Measurements from ENCODE around the gene LRMDA. TPM values are rescaled to one million over a fixed set of nuclear protein-coding genes. Genes with fewer than 3 reads are reported as not detected.

LRMDA gene
- total and polyA plus RNA-seq, 2 of the 13 experiments (the other 11 are each of a cell fraction or from before 2014, with no cell fraction given) = 13.4 to 22.0 TPM

DNA sequence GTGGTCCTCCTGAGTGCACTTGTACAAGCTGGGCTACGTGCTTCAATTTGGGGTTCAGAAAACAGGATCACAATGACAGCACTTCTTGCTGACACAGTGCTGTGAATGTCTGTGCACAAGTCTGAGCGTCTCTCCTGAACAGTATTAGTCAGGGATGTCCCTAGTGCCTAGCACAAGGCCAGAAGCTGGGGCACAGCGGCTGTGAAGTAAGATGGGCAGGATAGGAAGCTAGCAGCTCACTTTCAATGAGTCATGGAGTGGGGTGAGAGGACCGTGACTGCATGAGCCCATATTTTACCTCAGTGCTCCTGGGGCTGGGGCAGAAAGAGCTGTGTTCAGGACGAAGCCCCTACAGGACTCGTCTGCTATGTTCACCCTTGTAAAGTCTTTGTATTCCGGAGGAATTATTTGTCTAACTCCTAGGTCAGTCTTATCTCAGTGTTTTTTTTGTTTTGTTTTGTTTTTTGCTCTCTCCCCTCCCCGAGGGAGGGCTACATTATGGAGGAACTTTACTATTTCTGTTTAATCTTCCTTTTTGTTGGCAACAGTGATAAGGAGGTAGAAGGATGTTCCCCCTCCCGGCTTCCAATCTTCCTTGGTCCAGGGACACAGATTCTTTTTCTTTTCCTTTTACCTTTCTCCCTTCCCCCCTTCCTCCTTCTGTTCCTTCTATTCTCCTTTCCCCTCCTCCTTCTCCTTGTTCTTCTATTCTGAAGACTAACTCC lies 2.8 kb upstream of the LRMDA start (continued):
- no peak for TF ChIP-seq KAT2B (IDR thresholded peaks at IDR 0.05; ENCODE audit: borderline replicate concordance, low read depth, low read length)
- TF ChIP-seq NFE2 (CRISPR knock-in tag; IDR thresholded peaks at IDR 0.05) = no peak
- TF ChIP-seq, protein P1, sequence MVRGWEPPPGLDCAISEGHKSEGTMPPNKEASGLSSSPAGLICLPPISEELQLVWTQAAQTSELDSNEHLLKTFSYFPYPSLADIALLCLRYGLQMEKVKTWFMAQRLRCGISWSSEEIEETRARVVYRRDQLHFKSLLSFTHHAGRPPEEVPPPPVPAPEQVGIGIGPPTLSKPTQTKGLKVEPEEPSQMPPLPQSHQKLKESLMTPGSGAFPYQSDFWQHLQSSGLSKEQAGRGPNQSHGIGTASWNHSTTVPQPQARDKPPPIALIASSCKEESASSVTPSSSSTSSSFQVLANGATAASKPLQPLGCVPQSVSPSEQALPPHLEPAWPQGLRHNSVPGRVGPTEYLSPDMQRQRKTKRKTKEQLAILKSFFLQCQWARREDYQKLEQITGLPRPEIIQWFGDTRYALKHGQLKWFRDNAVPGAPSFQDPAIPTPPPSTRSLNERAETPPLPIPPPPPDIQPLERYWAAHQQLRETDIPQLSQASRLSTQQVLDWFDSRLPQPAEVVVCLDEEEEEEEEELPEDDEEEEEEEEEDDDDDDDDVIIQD (CRISPR knock-in tag; IDR thresholded peaks at IDR 0.05; ENCODE audit: low read depth) = peak; percentile 29; the same call in 1 of the 2 replicates
- TF ChIP-seq MED1 (CRISPR knock-in tag; IDR thresholded peaks at IDR 0.05) = 0 out of 2 replicates have a peak, but pooled peaks have one; percentile 12
- TF ChIP-seq SAP130 (CRISPR knock-in tag; IDR thresholded peaks at IDR 0.05; ENCODE audit: low read depth) = peak; percentile 19; the same call in 1 of the 2 replicates
- TF ChIP-seq, protein P2, sequence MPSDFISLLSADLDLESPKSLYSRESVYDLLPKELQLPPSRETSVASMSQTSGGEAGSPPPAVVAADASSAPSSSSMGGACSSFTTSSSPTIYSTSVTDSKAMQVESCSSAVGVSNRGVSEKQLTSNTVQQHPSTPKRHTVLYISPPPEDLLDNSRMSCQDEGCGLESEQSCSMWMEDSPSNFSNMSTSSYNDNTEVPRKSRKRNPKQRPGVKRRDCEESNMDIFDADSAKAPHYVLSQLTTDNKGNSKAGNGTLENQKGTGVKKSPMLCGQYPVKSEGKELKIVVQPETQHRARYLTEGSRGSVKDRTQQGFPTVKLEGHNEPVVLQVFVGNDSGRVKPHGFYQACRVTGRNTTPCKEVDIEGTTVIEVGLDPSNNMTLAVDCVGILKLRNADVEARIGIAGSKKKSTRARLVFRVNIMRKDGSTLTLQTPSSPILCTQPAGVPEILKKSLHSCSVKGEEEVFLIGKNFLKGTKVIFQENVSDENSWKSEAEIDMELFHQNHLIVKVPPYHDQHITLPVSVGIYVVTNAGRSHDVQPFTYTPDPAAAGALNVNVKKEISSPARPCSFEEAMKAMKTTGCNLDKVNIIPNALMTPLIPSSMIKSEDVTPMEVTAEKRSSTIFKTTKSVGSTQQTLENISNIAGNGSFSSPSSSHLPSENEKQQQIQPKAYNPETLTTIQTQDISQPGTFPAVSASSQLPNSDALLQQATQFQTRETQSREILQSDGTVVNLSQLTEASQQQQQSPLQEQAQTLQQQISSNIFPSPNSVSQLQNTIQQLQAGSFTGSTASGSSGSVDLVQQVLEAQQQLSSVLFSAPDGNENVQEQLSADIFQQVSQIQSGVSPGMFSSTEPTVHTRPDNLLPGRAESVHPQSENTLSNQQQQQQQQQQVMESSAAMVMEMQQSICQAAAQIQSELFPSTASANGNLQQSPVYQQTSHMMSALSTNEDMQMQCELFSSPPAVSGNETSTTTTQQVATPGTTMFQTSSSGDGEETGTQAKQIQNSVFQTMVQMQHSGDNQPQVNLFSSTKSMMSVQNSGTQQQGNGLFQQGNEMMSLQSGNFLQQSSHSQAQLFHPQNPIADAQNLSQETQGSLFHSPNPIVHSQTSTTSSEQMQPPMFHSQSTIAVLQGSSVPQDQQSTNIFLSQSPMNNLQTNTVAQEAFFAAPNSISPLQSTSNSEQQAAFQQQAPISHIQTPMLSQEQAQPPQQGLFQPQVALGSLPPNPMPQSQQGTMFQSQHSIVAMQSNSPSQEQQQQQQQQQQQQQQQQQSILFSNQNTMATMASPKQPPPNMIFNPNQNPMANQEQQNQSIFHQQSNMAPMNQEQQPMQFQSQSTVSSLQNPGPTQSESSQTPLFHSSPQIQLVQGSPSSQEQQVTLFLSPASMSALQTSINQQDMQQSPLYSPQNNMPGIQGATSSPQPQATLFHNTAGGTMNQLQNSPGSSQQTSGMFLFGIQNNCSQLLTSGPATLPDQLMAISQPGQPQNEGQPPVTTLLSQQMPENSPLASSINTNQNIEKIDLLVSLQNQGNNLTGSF (CRISPR knock-in tag; IDR thresholded peaks at IDR 0.05) = no peak
- 0 out of 2 replicates have a peak, but pooled peaks have one; percentile 12 for TF ChIP-seq RARA (CRISPR knock-in tag; IDR thresholded peaks at IDR 0.05)
- TF ChIP-seq FOSL2 (CRISPR knock-in tag; IDR thresholded peaks at IDR 0.05) = peak; percentile 77
- no peak for TF ChIP-seq MEIS2 (CRISPR knock-in tag; IDR thresholded peaks at IDR 0.05)

Data from HepG2 (cell line).